ENCODE measurements around the gene TMEM9B.

DNA sequence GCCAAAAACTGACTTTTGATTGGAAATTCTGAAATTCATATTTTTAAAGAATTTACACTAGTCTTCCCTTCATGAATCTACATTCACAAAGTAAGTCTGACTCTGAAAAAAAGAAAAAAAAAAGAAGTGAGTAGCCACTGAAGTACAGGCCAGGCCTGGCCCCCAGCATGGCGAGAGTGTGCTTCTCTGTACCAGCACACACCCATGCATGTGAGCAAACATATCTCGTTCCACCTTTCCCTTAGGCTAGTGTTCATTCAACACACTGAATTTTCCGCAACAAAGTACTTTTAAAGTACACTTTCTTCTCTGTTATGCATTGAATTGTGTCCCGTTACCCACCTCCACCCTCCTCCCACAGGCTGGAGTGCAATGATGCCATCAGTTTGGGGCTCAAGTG lies 36.0 kb downstream of the TMEM9B start:
- no peak for TF ChIP-seq CTCF (IDR thresholded peaks at IDR 0.05; ENCODE audit: poor library complexity, severe bottlenecking)
- TF ChIP-seq, protein P1, sequence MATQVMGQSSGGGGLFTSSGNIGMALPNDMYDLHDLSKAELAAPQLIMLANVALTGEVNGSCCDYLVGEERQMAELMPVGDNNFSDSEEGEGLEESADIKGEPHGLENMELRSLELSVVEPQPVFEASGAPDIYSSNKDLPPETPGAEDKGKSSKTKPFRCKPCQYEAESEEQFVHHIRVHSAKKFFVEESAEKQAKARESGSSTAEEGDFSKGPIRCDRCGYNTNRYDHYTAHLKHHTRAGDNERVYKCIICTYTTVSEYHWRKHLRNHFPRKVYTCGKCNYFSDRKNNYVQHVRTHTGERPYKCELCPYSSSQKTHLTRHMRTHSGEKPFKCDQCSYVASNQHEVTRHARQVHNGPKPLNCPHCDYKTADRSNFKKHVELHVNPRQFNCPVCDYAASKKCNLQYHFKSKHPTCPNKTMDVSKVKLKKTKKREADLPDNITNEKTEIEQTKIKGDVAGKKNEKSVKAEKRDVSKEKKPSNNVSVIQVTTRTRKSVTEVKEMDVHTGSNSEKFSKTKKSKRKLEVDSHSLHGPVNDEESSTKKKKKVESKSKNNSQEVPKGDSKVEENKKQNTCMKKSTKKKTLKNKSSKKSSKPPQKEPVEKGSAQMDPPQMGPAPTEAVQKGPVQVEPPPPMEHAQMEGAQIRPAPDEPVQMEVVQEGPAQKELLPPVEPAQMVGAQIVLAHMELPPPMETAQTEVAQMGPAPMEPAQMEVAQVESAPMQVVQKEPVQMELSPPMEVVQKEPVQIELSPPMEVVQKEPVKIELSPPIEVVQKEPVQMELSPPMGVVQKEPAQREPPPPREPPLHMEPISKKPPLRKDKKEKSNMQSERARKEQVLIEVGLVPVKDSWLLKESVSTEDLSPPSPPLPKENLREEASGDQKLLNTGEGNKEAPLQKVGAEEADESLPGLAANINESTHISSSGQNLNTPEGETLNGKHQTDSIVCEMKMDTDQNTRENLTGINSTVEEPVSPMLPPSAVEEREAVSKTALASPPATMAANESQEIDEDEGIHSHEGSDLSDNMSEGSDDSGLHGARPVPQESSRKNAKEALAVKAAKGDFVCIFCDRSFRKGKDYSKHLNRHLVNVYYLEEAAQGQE (IDR thresholded peaks at IDR 0.05; ENCODE audit: borderline replicate concordance), result no peak
- TF ChIP-seq POLR2AphosphoS5 (IDR thresholded peaks at IDR 0.05), result no peak
- no peak for TF ChIP-seq EP300 (conservative IDR thresholded peaks at IDR 0.05; ENCODE audit: poor library complexity, severe bottlenecking)
- TF ChIP-seq TAF1 (IDR thresholded peaks at IDR 0.05; ENCODE audit: low read depth), result no peak
- no peak for TF ChIP-seq MXI1 (conservative IDR thresholded peaks at IDR 0.05; ENCODE audit: poor library complexity, severe bottlenecking)
- TF ChIP-seq EZH2 (IDR thresholded peaks at IDR 0.05; ENCODE audit: borderline replicate concordance, insufficient read depth, low read length, poor library complexity, severe bottlenecking), result no peak
